Naive B cell (primary cell): ENCODE data around the gene CISH. TPM values are rescaled to one million over a fixed set of nuclear protein-coding genes. Genes with fewer than 3 reads are reported as not detected.

Experiments used
- ATAC-seq, 2 donors: fragments of 150-1000 bp; cut with Tn5 transposase; 2 replicates each; pipeline ENCODE4 v1.10.0; 2021; ENCODE audit warnings: low read depth in 2 of 2, mild to moderate bottlenecking in 2 of 2, moderate library complexity in 2 of 2
- DNase-seq: peaks from one replicate; pipeline ENCODE4 v3.0.0; 2022
- H3K27ac Mint-ChIP-seq, 6 donors: one replicate each; pipeline ENCODE4 v1.8.0; 2020 to 2022; ENCODE audit warnings: mild to moderate bottlenecking in 6 of 6, mixed read lengths in 6 of 6, moderate library complexity in 5 of 6, inconsistent platforms in 2 of 6
- H3K27me3 Mint-ChIP-seq, 3 donors: one replicate each; pipeline ENCODE4 v1.8.0; 2021 to 2022; ENCODE audit warnings: mixed read lengths in 3 of 3, mild to moderate bottlenecking in 1 of 3
- H3K36me3 Mint-ChIP-seq, 2 donors: one replicate each; pipeline ENCODE4 v1.8.0; 2020 to 2022; ENCODE audit warnings: mixed read lengths in 2 of 2, inconsistent platforms in 1 of 2, mild to moderate bottlenecking in 1 of 2
- H3K4me1 Mint-ChIP-seq, 3 donors: one replicate each; pipeline ENCODE4 v1.8.0; 2020 to 2022; ENCODE audit warnings: mixed read lengths in 3 of 3, inconsistent platforms in 1 of 3, mild to moderate bottlenecking in 1 of 3, moderate library complexity in 1 of 3
- H3K4me3 Mint-ChIP-seq, 8 donors: one replicate each; pipeline ENCODE4 v1.8.0; 2020 to 2022; ENCODE audit warnings: mild to moderate bottlenecking in 8 of 8, mixed read lengths in 8 of 8, moderate library complexity in 8 of 8, inconsistent platforms in 2 of 8
- H3K9me3 Mint-ChIP-seq, 7 donors: one replicate each; pipeline ENCODE4 v1.8.0; 2020 to 2022; ENCODE audit warnings: mixed read lengths in 7 of 7, mild to moderate bottlenecking in 5 of 7, inconsistent platforms in 2 of 7, moderate library complexity in 1 of 7
- polyA plus RNA-seq, 6 donors: library from polyadenylated mRNA; unstranded; fragments of 300-500 nt; fragmentation: Illumina TruSeq; gene quantifications; one replicate each; pipeline ENCODE4 v1.2.3, GENCODE V29; 2021; ENCODE audit warnings: low read depth in 6 of 6

Gene CISH
- polyA plus RNA-seq, 6 donors from 2014 or later = 0.34 to 1.3 (median 0.76) TPM; not detected in 2

DNA sequence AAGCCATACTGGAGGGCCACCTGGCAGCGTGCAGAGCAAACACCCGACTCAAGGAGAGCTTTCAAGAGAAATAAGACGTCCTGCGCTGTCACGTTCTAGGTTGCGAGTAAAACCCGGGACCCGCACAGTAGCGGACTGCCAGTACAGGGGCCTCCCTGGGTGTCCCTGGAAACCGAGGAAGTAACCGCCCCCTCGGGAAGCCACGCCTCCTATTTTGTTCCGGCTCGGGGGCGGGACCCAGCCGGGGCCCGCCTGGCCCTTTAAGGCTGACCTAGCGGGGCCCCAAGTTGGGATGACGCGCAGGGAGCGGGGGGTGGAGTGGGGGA, 5.2 kb upstream of the CISH start:
- Mint-ChIP-seq H3K4me1 (peaks cover 43 to 68% (median 64%) of the 10 kb centered on the region in 3 donors), H3K9me3 (no peaks in the 10 kb centered on the region), H3K4me3 (peak overlapping the region; percentile 90 to 98 (median 95)), H3K27ac (peak overlapping the region; percentile 84 to 98 (median 94)), H3K36me3 (no peaks in the 10 kb centered on the region), H3K27me3 (no peaks in the 10 kb centered on the region)
- ATAC-seq (peak; percentile 72 to 73), DNase-seq (peak; percentile 93)

DNA sequence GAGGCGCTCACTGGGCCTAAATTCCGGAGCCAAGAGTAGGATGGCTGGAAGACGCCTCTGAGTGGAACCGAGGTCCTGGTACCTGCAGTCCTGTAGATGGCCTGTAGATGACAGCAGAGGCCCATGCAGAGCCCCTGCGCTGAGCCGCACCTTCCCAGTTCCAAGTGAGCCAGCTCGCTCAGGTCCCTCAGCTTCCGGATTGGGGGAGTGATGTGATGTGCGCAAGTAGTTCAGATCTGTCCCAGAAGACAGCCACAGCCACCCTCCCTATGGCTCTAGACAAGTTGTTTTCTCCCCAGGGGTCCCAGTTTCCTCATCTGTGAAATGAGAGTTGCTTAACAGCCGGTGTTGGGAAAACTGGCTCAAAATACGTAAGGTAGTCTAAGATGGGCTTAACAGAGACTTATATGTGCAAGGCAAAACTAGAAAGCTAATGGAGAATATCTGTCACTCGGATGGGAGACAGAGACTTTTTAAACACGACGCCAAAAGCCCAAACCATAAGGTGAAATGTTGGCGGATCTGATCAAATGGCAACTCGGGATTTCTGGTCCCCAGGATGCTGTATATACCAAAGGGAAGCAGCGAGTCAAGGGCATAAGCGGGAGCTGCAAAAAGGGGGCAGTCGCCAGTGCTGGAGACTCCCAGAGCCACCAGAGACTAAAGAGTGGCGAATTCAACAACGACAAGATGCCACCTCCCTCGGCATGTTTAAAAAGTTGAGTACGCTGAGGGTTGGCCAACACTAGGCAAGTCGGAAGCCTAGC, 4.6 kb upstream of the CISH start:
- peak; percentile 62 to 64 for ATAC-seq
- DNase-seq = peak; percentile 74
- Mint-ChIP-seq H3K36me3 (no peaks in the 10 kb centered on the region), H3K4me1 (peaks cover 44 to 72% (median 64%) of the 10 kb centered on the region in 3 donors), H3K9me3 (no peaks in the 10 kb centered on the region), H3K4me3 (peak overlapping the region; percentile 90 to 98 (median 95)), H3K27ac (peak overlapping the region; percentile 84 to 98 (median 94)), H3K27me3 (no peaks in the 10 kb centered on the region)

DNA sequence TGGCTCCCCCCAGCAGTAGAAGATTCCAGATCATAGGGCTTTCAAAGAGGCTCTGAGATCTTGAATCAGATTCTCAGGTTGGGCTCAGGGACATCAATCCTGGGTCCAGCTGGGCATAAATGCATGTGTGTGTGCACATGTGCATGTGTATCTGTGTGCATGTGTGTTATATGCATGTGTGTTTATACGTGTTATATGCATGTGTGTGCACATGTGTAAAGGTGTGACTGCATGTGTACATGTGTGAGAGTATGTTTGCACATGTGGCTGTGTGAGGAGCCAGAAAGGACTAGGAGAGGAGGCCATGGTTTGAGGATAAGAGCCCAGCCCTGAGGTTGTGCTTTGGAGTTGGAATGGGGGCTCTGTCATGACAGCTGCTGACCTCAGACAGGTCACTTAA, 3.6 kb upstream of the CISH start:
- Mint-ChIP-seq H3K27me3 (no peaks in the 10 kb centered on the region), H3K27ac (no peak overlapping the region), H3K4me3 (peak overlapping the region in 5 of 8 donors; percentile 3 to 96 (median 90)), H3K36me3 (no peaks in the 10 kb centered on the region), H3K9me3 (no peaks in the 10 kb centered on the region), H3K4me1 (peaks cover 43 to 74% (median 63%) of the 10 kb centered on the region in 3 donors)
- ATAC-seq (no peak), DNase-seq (no peak)

DNA sequence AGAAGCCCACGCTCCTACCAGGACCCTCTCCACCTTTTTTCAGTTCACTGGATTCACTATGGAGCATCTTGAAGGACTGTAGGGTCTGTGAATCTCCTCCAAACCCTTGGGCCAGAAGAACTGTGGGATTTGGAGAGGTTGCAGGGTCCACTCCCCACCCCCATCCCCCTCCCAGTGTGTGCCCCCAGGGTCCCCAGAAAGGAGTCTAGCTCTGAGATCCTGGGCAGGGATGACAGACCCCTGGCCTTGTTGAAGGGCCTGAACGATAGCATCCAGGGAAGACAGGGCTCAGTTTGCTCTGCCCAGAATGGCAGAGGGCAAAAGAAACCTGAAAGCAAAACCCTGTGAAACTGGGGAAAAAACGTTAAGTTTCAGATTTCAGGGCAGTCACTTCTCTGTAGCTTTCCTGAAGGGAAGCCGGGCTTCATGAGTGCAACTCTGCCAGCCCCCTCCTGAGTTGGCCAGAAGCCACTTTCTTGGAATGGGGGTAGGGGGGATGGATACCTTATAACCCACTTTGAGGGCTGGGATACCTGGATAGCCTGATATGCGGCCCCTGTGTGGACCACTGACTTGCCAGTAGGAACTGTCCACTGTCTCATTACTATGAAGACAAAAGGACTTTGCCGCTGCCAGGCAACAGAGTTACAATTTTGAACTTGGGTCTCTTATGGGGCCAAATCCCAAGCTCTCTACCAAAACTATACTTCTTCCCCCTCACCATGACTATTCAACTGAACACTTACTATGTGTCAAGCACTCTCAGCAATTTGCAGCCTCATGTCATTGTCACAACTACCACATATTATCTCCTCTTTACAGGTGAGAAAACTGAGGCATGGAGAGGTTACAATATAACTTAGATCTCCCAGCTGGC, 1.6 kb upstream of the CISH start:
- Mint-ChIP-seq H3K9me3 (no peaks in the 10 kb centered on the region), H3K4me1 (peaks cover 36 to 58% (median 47%) of the 10 kb centered on the region in 3 donors), H3K36me3 (no peaks in the 10 kb centered on the region), H3K27ac (peak overlapping the region in 1 of 6 donors; percentile 47), H3K4me3 (peak overlapping the region in 7 of 8 donors; percentile 78 to 94 (median 90)), H3K27me3 (no peaks in the 10 kb centered on the region)
- DNase-seq = no peak
- no peak for ATAC-seq

DNA sequence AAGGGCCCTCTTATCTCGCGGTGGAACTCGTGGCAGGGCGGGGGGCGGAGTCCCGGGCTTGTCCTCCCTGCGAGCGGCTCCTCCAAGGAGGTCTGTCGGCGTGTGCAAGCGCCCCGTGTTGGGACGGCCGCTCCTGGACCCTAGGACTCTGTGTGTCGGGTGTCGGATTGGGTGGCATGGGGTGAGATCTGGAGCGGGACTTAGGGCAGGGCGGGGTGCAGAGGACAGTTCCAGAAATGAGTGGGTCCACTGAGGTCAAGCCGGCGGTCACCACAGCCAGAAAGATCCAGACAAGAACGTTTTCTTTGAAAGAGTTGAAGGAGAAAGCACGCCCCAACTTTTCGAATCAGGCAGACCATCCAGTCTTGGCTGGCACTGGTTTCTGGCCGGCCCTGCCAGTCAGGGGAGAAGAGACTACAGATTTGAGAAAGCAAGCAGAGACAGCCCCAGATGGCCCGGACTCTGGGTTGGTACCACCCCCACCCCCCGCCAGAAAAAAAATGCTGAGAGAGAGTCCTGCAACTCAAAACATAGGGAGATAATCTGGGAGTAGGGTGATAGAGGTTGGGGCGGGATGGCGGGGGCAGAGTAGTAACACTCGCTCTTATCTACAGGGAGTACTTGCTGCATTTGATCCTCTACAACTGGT, 784 bp upstream of the CISH start:
- Mint-ChIP-seq H3K36me3 (no peaks in the 10 kb centered on the region), H3K27ac (peak overlapping the region; percentile 55 to 96 (median 87)), H3K27me3 (no peaks in the 10 kb centered on the region), H3K4me1 (peaks cover 36 to 49% (median 42%) of the 10 kb centered on the region in 3 donors), H3K9me3 (no peaks in the 10 kb centered on the region), H3K4me3 (peak overlapping the region; percentile 78 to 94 (median 91))
- no peak for ATAC-seq
- DNase-seq = no peak

DNA sequence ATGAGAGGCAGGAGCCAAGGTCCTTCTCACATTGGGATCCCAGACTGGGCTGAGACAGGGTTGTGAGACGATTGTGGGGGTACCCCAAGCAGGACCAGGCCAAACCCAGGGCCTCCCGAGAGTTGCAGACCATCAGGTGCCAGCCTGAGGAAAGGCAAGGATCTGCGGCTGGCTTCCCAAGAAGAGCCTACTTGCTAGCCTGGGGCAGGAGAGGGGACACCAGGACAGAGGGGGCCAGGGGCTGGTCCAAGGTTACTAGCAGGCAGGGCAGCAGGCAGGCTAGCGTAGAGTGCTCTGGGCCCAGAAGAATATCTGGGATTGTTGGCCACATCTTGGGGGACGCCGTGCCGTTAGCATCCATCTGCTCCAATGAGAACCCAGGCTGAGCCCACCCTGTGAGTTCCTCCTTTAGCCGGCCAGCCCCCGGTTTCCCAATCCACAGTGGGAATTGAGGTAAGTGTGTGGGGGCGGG, 546 bp downstream of the CISH start:
- peak overlapping the region; percentile 78 to 94 (median 91) for H3K4me3 Mint-ChIP-seq
- H3K27ac Mint-ChIP-seq = peak overlapping the region; percentile 53 to 96 (median 87)
- ATAC-seq (no peak), DNase-seq (no peak)
- no peaks in the 10 kb centered on the region for H3K36me3 Mint-ChIP-seq
- no peaks in the 10 kb centered on the region for H3K9me3 Mint-ChIP-seq
- no peaks in the 10 kb centered on the region for H3K27me3 Mint-ChIP-seq
- peaks cover 32 to 41% (median 40%) of the 10 kb centered on the region in 3 donors for H3K4me1 Mint-ChIP-seq

DNA sequence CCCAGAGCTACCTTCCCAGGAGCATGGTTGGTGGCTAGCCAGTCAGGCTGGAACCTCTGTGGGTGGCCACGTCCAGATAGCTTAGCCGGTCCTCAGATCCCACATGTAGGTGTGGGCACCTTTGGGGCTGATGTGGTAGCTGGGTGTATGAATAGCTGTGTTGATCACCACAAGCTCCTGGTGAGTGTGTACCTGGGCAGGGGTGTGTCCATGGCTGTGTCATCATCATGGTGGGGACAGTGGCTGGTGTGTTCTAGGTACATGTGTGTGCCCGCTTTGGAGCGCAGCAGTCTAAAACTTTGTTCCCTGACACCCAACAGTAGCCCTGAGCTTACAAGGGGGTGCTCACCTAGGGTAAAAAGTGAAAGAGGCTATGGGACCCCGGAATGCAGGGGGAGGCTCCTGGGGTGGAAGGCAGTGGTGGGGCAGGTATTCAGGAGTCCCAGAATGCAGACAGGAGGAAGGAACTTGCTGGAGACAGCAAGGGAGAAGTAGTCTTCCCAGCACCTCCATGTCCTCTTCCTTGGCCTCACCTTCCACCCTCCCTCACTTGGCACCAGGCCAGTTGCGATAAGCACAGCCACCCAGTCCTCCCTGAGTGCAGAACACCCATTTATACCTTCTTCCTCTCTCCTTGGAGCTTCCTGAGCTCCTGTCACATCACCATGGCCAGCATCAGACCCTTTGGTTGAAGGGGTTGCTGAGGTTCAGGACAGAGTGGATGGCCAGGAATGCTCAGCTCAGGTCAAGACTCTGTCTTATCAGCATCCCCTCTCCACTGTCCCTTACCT, 1.2 kb downstream of the CISH start:
- Mint-ChIP-seq H3K9me3 (no peaks in the 10 kb centered on the region), H3K4me3 (peak overlapping the region; percentile 78 to 94 (median 91)), H3K4me1 (peaks cover 34 to 42% (median 42%) of the 10 kb centered on the region in 3 donors), H3K27ac (peak overlapping the region in 5 of 6 donors; percentile 53 to 96 (median 82)), H3K36me3 (no peaks in the 10 kb centered on the region), H3K27me3 (no peaks in the 10 kb centered on the region)
- DNase-seq (no peak), ATAC-seq (no peak)

DNA sequence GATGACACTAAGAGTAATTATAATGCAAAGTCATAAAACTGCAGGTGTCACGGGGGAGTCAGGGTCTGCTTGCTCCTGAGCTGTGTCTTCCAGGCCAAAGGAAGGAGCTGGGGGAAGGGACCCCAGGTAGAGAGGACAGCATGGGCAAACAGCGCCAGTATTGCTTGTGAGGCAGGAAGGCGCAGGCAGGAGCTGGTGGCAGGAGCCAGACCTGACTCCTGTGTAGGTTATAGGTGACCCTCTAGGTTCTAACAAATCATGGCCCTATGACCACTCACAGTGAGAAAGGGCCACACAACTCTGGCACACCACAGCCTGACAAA, 1.9 kb downstream of the CISH start:
- Mint-ChIP-seq H3K27me3 (no peaks in the 10 kb centered on the region), H3K4me3 (peak overlapping the region in 4 of 8 donors; percentile 42 to 94 (median 70)), H3K27ac (no peak overlapping the region), H3K4me1 (peaks cover 40 to 49% (median 48%) of the 10 kb centered on the region in 3 donors), H3K9me3 (no peaks in the 10 kb centered on the region), H3K36me3 (no peaks in the 10 kb centered on the region)
- no peak for DNase-seq
- ATAC-seq = no peak

DNA sequence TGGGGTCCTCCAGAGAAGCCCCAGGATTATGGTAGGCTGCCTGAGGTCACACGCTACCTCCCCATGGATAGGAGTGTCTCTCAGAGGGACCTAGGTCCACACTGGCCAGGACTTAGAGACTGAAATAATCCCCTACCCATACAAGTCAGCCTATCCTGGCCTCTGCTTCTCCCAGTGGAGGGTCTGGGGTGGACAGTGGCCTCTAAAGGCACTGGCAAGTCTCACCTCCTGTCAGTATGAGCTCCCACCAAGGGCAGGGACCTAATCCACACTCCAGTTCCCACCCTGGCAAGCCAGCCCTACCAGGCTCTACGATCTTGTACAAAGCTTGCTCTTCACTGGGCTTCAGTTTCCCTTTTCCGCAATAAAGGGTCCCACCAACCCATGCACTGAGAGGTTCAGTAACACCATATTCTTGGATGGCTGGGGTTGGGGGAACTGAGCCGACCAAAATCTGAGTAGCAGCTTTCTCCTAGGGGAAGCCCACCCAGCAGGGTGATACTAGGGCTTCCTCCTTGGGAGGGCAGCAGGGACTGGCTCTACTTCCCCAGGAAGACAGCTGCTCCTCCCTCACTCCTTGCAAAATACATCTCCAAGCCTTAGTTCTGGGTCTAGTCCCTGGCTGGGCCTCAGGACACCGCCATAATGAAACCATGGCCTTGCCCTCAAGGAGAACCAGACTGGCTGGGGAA, 2.4 kb downstream of the CISH start:
- no peak for ATAC-seq
- H3K4me3 Mint-ChIP-seq = peak overlapping the region in 5 of 8 donors; percentile 18 to 94 (median 53)
- no peaks in the 10 kb centered on the region for H3K36me3 Mint-ChIP-seq
- peaks cover 43 to 52% (median 52%) of the 10 kb centered on the region in 3 donors for H3K4me1 Mint-ChIP-seq
- H3K27ac Mint-ChIP-seq = no peak overlapping the region
- no peaks in the 10 kb centered on the region for H3K9me3 Mint-ChIP-seq
- no peak for DNase-seq
- H3K27me3 Mint-ChIP-seq = no peaks in the 10 kb centered on the region

DNA sequence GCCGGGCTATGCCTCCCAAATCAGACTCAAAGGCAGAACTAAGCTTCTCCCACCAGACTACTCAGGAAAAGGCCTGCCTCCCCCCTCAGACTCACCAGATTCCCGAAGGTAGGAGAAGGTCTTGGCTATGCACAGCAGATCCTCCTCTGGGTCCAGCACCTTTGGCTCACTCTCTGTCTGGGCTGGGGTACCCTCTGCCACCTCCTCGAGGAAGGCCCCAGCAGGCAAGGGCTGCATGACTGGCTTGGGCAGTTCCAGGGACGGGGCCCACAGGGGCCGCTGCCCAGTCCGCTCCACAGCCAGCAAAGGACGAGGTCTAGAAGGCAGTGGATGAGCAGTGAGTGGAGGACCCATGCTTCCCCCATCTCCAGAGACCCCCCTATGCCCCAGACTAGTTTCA, 3.3 kb downstream of the CISH start:
- H3K9me3 Mint-ChIP-seq = no peaks in the 10 kb centered on the region
- no peak for ATAC-seq
- no peak for DNase-seq
- H3K4me1 Mint-ChIP-seq = peaks cover 40 to 53% (median 51%) of the 10 kb centered on the region in 3 donors
- H3K4me3 Mint-ChIP-seq = peak overlapping the region in 1 of 8 donors; percentile 47
- H3K27ac Mint-ChIP-seq = no peak overlapping the region
- no peaks in the 10 kb centered on the region for H3K36me3 Mint-ChIP-seq
- H3K27me3 Mint-ChIP-seq = no peaks in the 10 kb centered on the region

DNA sequence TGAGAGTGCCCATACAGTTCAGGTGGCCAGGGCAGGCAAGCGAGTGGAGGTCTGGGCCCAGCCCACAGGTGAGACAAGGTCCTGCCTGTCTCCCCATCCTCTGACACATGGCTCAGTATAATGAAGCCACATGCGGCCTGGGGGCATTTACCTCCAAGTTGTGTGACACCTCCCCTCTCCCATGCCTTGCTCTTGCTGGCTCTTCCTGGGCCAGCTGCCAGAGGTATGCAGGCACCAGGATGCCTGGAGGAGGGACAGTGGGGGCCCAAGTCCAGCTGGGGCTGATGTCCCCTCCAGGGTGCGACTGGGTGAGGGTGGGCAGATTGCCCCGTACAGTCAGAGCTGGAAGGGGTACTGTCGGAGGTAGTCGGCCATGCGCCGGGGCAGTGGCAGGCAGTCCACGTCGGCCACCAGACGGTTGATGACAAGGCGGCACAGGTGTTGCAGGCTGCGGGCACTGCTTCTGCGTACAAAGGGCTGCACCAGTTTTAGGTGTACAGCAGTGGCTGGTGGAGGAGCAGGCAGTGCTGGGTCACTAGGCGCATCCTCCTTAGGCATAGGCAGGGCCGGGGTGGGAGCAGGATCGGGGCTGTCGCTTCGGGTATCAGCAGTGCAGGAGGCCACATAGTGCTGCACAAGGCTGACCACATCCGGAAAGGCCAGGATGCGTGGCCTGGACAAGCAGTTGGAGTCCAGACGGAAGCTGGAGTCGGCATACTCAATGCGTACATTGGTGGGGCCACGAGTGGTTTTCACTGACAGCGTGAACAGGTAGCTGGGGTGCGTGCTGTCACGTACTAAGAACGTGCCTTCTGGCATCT, 4.1 kb downstream of the CISH start:
- peaks cover 40 to 53% (median 50%) of the 10 kb centered on the region in 3 donors for H3K4me1 Mint-ChIP-seq
- no peaks in the 10 kb centered on the region for H3K36me3 Mint-ChIP-seq
- H3K4me3 Mint-ChIP-seq = peak overlapping the region in 1 of 8 donors; percentile 47
- H3K27ac Mint-ChIP-seq = peak overlapping the region in 1 of 6 donors; percentile 7
- no peaks in the 10 kb centered on the region for H3K9me3 Mint-ChIP-seq
- ATAC-seq (no peak), DNase-seq (no peak)
- H3K27me3 Mint-ChIP-seq = no peaks in the 10 kb centered on the region

DNA sequence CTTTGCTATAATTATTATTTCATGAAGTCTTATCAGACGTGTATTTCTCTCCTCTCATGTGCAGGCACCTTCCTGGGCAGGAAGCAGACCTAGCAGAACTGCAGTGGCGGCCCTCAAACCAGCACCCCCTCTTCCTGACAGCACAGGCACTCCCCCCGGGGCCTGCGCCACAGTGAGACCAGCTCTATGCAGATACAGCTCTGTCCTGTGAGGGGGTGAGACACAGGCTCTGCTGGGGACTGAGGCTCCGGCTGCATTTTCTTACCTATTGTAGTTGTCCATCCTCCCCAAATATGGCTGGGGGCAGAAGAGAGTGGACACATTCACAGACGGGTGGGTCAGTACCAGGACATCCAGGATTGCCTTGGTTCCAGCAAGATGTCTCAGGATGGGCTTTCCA, 5.0 kb downstream of the CISH start:
- no peak overlapping the region for H3K4me3 Mint-ChIP-seq
- H3K9me3 Mint-ChIP-seq = no peaks in the 10 kb centered on the region
- H3K4me1 Mint-ChIP-seq = peaks cover 36 to 56% (median 48%) of the 10 kb centered on the region in 3 donors
- no peaks in the 10 kb centered on the region for H3K36me3 Mint-ChIP-seq
- no peak overlapping the region for H3K27ac Mint-ChIP-seq
- DNase-seq (no peak), ATAC-seq (no peak)
- no peaks in the 10 kb centered on the region for H3K27me3 Mint-ChIP-seq
